GM12801 (cell line): Measurements from ENCODE around the gene TXN2.

Experiments
- TF ChIP-seq, protein P1 (sequence below): IDR thresholded peaks from one replicate; pipeline ENCODE4 v1.5.1; 2011; ENCODE audit warnings: control low read depth; ENCODE audit not compliant: insufficient read length; ENCODE audit errors: extremely low read depth

Gene TXN2, protein sequence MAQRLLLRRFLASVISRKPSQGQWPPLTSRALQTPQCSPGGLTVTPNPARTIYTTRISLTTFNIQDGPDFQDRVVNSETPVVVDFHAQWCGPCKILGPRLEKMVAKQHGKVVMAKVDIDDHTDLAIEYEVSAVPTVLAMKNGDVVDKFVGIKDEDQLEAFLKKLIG

GRCh38 chr22:36481393-36482168 is at the start of gene TXN2:
Gene TXN2 (minus strand): TSS chr22:36481640. CDS start chr22:36480837, 803 bp downstream.
- TF ChIP-seq, protein P1, sequence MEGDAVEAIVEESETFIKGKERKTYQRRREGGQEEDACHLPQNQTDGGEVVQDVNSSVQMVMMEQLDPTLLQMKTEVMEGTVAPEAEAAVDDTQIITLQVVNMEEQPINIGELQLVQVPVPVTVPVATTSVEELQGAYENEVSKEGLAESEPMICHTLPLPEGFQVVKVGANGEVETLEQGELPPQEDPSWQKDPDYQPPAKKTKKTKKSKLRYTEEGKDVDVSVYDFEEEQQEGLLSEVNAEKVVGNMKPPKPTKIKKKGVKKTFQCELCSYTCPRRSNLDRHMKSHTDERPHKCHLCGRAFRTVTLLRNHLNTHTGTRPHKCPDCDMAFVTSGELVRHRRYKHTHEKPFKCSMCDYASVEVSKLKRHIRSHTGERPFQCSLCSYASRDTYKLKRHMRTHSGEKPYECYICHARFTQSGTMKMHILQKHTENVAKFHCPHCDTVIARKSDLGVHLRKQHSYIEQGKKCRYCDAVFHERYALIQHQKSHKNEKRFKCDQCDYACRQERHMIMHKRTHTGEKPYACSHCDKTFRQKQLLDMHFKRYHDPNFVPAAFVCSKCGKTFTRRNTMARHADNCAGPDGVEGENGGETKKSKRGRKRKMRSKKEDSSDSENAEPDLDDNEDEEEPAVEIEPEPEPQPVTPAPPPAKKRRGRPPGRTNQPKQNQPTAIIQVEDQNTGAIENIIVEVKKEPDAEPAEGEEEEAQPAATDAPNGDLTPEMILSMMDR = no peak

DNA sequence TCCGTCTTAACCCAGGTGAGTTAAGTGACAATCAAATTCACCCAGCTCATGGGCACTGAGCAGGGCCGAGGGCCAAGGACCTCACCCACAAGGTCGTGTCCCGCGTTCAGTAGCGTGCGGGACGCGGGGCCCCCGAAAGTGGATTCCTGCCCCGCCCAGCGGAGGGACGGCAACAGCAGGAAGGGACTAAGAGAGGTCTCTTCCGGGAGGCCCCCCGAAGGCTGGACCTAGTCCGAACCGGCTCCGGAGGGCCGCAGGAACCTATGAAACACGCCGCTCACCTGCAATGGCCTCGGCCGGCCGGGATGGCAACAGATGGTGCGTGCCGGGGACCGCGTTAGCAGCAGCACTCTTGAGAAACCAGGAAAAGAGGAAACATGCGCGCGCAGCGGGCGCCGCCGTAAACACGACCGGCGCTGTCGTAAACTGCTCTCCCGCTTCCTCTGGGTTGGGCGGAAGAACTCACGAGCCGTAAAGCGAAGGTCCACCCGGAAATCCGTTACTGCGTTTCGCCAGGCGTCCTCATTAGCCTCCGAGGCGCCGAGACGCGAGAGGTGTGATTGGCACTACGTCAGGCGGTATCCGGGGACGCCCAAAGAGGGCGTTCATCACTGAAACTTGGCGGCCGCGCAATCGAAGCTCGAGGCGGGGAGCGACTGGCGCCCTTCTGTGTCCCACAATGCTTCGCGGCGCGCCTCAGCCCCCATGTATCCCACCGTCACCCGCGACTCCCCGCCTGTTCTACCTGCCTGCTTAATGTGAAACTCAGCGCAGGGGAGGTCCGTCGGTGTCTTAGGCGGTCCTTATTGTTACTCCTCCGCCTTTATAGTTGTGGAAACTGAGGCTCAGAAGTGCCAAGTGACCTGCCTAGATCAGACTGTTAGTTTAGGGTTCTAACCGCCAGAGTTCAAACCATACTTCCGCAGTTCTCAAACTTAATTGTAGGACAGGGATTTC is 47.6 kb upstream of the TXN2 start, which contains the start of gene EIF3D:
Gene EIF3D, minus strand, starts transcription at position 372 of the 957 bp plus-strand sequence. CDS start 3,045 bp downstream, outside the sequence.
- TF ChIP-seq, protein P1 = no peak

- TF ChIP-seq, protein P1 = no peak
Measured at GRCh38 chr22:36528341-36528740, 46.9 kb upstream of the TXN2 start.

GRCh38 chr22:36522662-36523061 is 41.2 kb upstream of the TXN2 start:
- TF ChIP-seq, protein P1 = no peak

DNA sequence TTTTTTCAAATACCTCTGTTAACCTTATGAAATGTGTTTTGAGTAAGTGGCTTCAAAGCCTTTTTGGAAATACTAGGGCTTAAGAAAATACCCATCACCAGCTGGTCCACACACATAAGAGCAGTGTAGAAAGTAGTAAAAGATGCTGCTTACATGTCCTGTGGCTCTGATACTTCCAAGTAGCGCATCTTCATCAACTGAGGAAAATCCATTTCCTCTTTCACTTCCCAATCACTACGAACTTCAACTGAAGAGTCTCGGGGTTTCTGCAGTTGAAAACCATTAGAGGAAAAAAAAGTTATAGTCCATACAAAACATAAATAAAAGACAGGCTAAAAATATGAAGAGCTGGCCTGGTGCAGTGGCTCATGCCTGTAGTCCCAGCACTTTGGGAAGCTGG is 39.0 kb upstream of the TXN2 start:
- TF ChIP-seq, protein P1 = no peak

GRCh38 chr22:36514766-36515165 is 33.3 kb upstream of the TXN2 start:
- TF ChIP-seq, protein P1 = no peak

- TF ChIP-seq, protein P1 = no peak
Measured at GRCh38 chr22:36512991-36513390, 31.6 kb upstream of the TXN2 start.
